K562 (cell line): Measurements from ENCODE around the gene TMPRSS9. TPM values are rescaled to one million over a fixed set of nuclear protein-coding genes. Genes with fewer than 3 reads are reported as not detected.
A peak's percentile ranks its signal among the peaks of the same experiment; 100 is the strongest.

Source experiments
- ADNP ChIP-seq: fragments of 200-800 bp; sonication (Bioruptor generic); IDR thresholded peaks from 2 replicates; pipeline ENCODE4 v1.6.1; 2016; ENCODE audit warnings: missing genetic modification characterization, missing compliant biosample characterization
- C11orf30 ChIP-seq: fragments of 450-650 bp; IDR thresholded peaks from 2 replicates; pipeline ENCODE4 v1.6.1; 2016; ENCODE audit warnings: low read depth, mild to moderate bottlenecking
- DPF2 ChIP-seq: fragments of 450-650 bp; IDR thresholded peaks from 2 replicates; pipeline ENCODE4 v1.6.1; 2016
- FOSL1 ChIP-seq: fragments of 200-800 bp; sonication (Bioruptor generic); conservative IDR thresholded peaks from 2 replicates; pipeline ENCODE4 v1.6.1; 2016; ENCODE audit warnings: missing genetic modification characterization, missing compliant biosample characterization
- JUN ChIP-seq, 2 experiments: sonication (generic) in 1 of 2; formaldehyde crosslinking in 1 of 2; IDR thresholded peaks; 2 replicates each; pipeline versions ENCODE4 v1.6.1 to v1.8.0; 2012 to 2022; ENCODE audit warnings: borderline replicate concordance in 2 of 2, mild to moderate bottlenecking in 2 of 2, improper control_type of control experiment in 1 of 2, low read depth in 1 of 2, low read length in 1 of 2, missing genetic modification reagents in 1 of 2
- L3MBTL2 ChIP-seq: fragments of 450-650 bp; IDR thresholded peaks from 2 replicates; pipeline ENCODE4 v1.6.1; 2016; ENCODE audit warnings: mild to moderate bottlenecking, moderate library complexity
- MAFK ChIP-seq: IDR thresholded peaks from 2 replicates; pipeline ENCODE4 v1.6.1; 2011; ENCODE audit warnings: low read length, improper control_type of control experiment
- MGA ChIP-seq: fragments of 450-650 bp; IDR thresholded peaks from 2 replicates; pipeline ENCODE4 v1.6.1; 2016; ENCODE audit warnings: mild to moderate bottlenecking, moderate library complexity
- MYBL2 ChIP-seq, 2 experiments: fragments of 450-650 bp in 1 of 2; sonication (generic) in 1 of 2; formaldehyde crosslinking in 1 of 2; IDR thresholded peaks; 2 replicates each; pipeline versions ENCODE4 v1.6.1 to v1.8.1; 2017 to 2022; ENCODE audit warnings: borderline replicate concordance in 1 of 2, inconsistent platforms in 1 of 2, low read depth in 1 of 2, mild to moderate bottlenecking in 1 of 2, missing genetic modification reagents in 1 of 2, moderate library complexity in 1 of 2
- NFE2 ChIP-seq: IDR thresholded peaks from 2 replicates; pipeline ENCODE4 v1.6.1; 2014; ENCODE audit warnings: antibody characterized with exemption, low read depth
- SMARCA4 ChIP-seq: fragments of 450-650 bp; IDR thresholded peaks from 2 replicates; pipeline ENCODE4 v1.6.1; 2016
- ZBTB7A ChIP-seq: IDR thresholded peaks from 2 replicates; pipeline ENCODE4 v1.6.1; 2011; ENCODE audit warnings: low read depth, mild to moderate bottlenecking, low read length, moderate library complexity, borderline replicate concordance; ENCODE audit not compliant: control insufficient read depth
- ZNF316 ChIP-seq: fragments of 450-650 bp; IDR thresholded peaks from 2 replicates; pipeline ENCODE4 v1.6.1; 2016
- ZNF75A ChIP-seq: fragments of 450-650 bp; formaldehyde crosslinking; IDR thresholded peaks from 2 replicates; pipeline ENCODE4 v1.4.0; 2020; ENCODE audit warnings: mild to moderate bottlenecking
- polyA plus RNA-seq, 8 experiments: library from polyadenylated mRNA; depleted of rRNA in 4 of 8; stranded (reverse) in 5 of 8; unstranded in 3 of 8; fragments of >200 nt; fragmentation: Nextera tagmentation in 2 of 8; fragmentation: Illumina TruSeq in 1 of 8; extraction: Ambion mirVana in 2 of 8; extraction: Trizol in 1 of 8; gene quantifications; 2 replicates each; pipeline versions ENCODE4 v1.2.1 to v1.2.3, GENCODE V29; 2011 to 2014; ENCODE audit warnings: inconsistent platforms in 1 of 8, missing spikeins in 1 of 8
- total RNA-seq, 7 experiments: library from RNA; depleted of rRNA in 6 of 7; stranded (reverse); fragments of >200 nt in 6 of 7; fragmentation: Illumina TruSeq in 2 of 7; extraction: Trizol in 2 of 7; gene quantifications; 2 replicates each; pipeline versions ENCODE4 v1.2.1 to v1.2.3, GENCODE V29; 2011 to 2021; ENCODE audit warnings: low replicate concordance in 1 of 7
- TF ChIP-seq, protein P1 (sequence below): fragments of 450-650 bp; IDR thresholded peaks from 2 replicates; pipeline ENCODE4 v1.6.1; 2016; ENCODE audit warnings: missing biosample characterization, missing genetic modification characterization

Gene TMPRSS9
- total and polyA plus RNA-seq, 9 of the 15 experiments (the other 6 are each of a cell fraction or from before 2014, with no cell fraction given): 0.01 to 0.03 TPM; not detected in 7

DNA sequence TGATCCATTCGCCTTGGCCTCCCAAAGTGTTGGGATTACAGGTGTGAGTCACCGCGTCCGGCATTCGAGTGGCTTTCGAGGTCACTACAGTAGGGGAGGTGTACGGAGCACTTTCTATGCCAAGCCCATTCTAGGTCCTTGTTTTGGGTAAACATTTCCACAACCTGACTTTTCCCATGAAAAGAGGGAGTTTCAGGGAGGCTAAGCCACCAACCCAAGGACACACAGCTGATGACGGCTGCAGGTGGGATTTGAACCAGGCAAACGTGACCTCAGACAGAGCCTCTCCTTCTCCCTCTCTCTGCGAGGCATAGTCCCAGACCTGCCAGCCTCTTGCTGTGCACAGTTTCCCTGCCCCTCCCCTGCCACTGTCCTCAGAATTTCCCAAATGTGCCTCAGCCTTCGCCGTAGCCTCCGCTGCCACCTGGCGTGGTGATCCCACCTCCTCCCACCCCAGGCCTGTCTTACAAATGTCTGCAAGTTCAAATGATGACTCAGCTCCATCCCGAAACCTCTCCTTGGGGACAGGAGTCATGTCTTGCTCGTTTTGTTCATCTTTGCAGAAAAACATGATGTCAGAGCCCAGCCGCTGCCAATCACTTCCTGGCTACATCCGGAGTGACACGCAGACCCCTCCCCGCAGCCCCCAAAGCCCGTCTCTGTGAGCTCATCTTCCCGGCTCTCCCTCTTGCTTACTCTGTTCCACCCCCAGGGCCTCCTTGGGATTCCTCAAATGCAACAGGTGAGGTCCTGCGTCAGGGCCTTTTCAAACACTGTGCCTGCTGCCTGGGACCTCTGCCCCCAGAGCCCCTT is 109.2 kb downstream of the TMPRSS9 start (continued):
- TF ChIP-seq MYBL2 (IDR thresholded peaks at IDR 0.05; ENCODE audit: low read depth): no peak
- TF ChIP-seq MYBL2 (CRISPR knock-in tag; IDR thresholded peaks at IDR 0.05; ENCODE audit: borderline replicate concordance): no peak
- 0 out of 2 replicates have a peak, but pooled peaks have one; percentile 16 for TF ChIP-seq FOSL1 (tag)
- TF ChIP-seq ZNF75A (CRISPR knock-in tag): no peak
- peak; percentile 59; the same call in 1 of the 2 replicates for TF ChIP-seq L3MBTL2
- TF ChIP-seq DPF2: peak; percentile 20; the same call in 1 of the 2 replicates
- peak; percentile 97 for TF ChIP-seq ZNF316
- TF ChIP-seq C11orf30: peak; percentile 97
- TF ChIP-seq ADNP (tag): peak; percentile 26; the same call in 1 of the 2 replicates
- TF ChIP-seq, protein P1, sequence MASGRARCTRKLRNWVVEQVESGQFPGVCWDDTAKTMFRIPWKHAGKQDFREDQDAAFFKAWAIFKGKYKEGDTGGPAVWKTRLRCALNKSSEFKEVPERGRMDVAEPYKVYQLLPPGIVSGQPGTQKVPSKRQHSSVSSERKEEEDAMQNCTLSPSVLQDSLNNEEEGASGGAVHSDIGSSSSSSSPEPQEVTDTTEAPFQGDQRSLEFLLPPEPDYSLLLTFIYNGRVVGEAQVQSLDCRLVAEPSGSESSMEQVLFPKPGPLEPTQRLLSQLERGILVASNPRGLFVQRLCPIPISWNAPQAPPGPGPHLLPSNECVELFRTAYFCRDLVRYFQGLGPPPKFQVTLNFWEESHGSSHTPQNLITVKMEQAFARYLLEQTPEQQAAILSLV: no peak
- TF ChIP-seq JUN (IDR thresholded peaks at IDR 0.05; ENCODE audit: borderline replicate concordance, low read depth, low read length): peak; percentile 74; the same call in 1 of the 2 replicates
- TF ChIP-seq JUN (CRISPR knock-in tag; IDR thresholded peaks at IDR 0.05; ENCODE audit: borderline replicate concordance): no peak
- peak; percentile 75 for TF ChIP-seq MAFK
- peak; percentile 70 for TF ChIP-seq NFE2
- TF ChIP-seq MGA: 0 out of 2 replicates have a peak, but pooled peaks have one; percentile 29
- TF ChIP-seq ZBTB7A: peak; percentile 66; the same call in 1 of the 2 replicates
- TF ChIP-seq SMARCA4: peak; percentile 25; the same call in 1 of the 2 replicates
